Effector memory CD4-positive, alpha-beta T cell (primary cell): Measurements from ENCODE around the gene AMY2A.
"Not testable (repeated sequence)": the region's sequence is repeated elsewhere in the genome, so short reads cannot be mapped to it uniquely, and the experiment has no call there.

ENCODE experiments used
- DNase-seq, 3 donors: peaks; one replicate each; pipeline ENCODE4 v3.0.0-alpha.2; 2020
- H3K27ac ChIP-seq: 2 replicates; pipeline ENCODE4 v1.7.0; 2013; ENCODE audit warnings: mild to moderate bottlenecking, low read length, moderate library complexity; ENCODE audit not compliant: insufficient read depth, poor library complexity, severe bottlenecking
- H3K27me3 ChIP-seq: replicated peaks from 2 replicates; pipeline ENCODE4 v1.7.0; 2013; ENCODE audit warnings: mild to moderate bottlenecking, low read length; ENCODE audit not compliant: insufficient read depth, control insufficient read depth, poor library complexity, severe bottlenecking
- H3K36me3 ChIP-seq: 2 replicates; pipeline ENCODE4 v1.7.0; 2013; ENCODE audit warnings: mild to moderate bottlenecking, low read length, moderate library complexity; ENCODE audit not compliant: control insufficient read depth, insufficient read depth
- H3K4me1 ChIP-seq: 2 replicates; pipeline ENCODE4 v1.7.0; 2013; ENCODE audit warnings: low read length, mild to moderate bottlenecking; ENCODE audit not compliant: control insufficient read depth, insufficient read depth, poor library complexity, severe bottlenecking
- H3K4me3 ChIP-seq: 2 replicates; pipeline ENCODE4 v1.7.0; 2013; ENCODE audit warnings: low read length, low read depth, mild to moderate bottlenecking; ENCODE audit not compliant: insufficient read depth, poor library complexity, severe bottlenecking
- H3K9me3 ChIP-seq: 2 replicates; pipeline ENCODE4 v1.7.0; 2013; ENCODE audit warnings: mild to moderate bottlenecking, low read length, moderate library complexity; ENCODE audit not compliant: control insufficient read depth

Gene AMY2A

GRCh38 chr1:103627436-103627835, 10.2 kb downstream of the AMY2A start:
- not testable (repeated sequence) for H3K4me3 ChIP-seq, H3K27me3 ChIP-seq, DNase-seq, H3K9me3 ChIP-seq, H3K36me3 ChIP-seq, H3K27ac ChIP-seq, H3K4me1 ChIP-seq

GRCh38 chr1:103641194-103641593, 24.0 kb downstream of the AMY2A start:
- not testable (repeated sequence) for H3K4me1 ChIP-seq, DNase-seq, H3K27me3 ChIP-seq, H3K27ac ChIP-seq, H3K36me3 ChIP-seq, H3K4me3 ChIP-seq, H3K9me3 ChIP-seq

- H3K36me3 ChIP-seq, H3K27ac ChIP-seq, H3K4me1 ChIP-seq, H3K27me3 ChIP-seq, DNase-seq, H3K4me3 ChIP-seq, H3K9me3 ChIP-seq: not testable (repeated sequence)
Observed at GRCh38 chr1:103643908-103644307, 26.7 kb downstream of the AMY2A start.

- not testable (repeated sequence) for DNase-seq, H3K27me3 ChIP-seq, H3K36me3 ChIP-seq, H3K4me1 ChIP-seq, H3K4me3 ChIP-seq, H3K9me3 ChIP-seq, H3K27ac ChIP-seq
Observed at GRCh38 chr1:103650305-103650704, 33.1 kb downstream of the AMY2A start.

- not testable (repeated sequence) for H3K36me3 ChIP-seq, H3K4me3 ChIP-seq, H3K27ac ChIP-seq, H3K4me1 ChIP-seq, H3K9me3 ChIP-seq, DNase-seq, H3K27me3 ChIP-seq
Observed at GRCh38 chr1:103650889-103651288, 33.7 kb downstream of the AMY2A start.

- not testable (repeated sequence) for DNase-seq, H3K9me3 ChIP-seq, H3K4me3 ChIP-seq, H3K36me3 ChIP-seq, H3K27me3 ChIP-seq, H3K4me1 ChIP-seq, H3K27ac ChIP-seq
Observed at GRCh38 chr1:103654133-103654532, 36.9 kb downstream of the AMY2A start.

- not testable (repeated sequence) for H3K9me3 ChIP-seq, H3K27ac ChIP-seq, H3K36me3 ChIP-seq, H3K4me1 ChIP-seq, H3K27me3 ChIP-seq, DNase-seq, H3K4me3 ChIP-seq
Observed at GRCh38 chr1:103655460-103655859, 38.2 kb downstream of the AMY2A start, which contains the start of gene AMY1A. TSS of gene AMY1A (plus strand) at chr1:103655760. CDS start at chr1:103656331, 571 bp downstream.
